Loucy (cell line): ENCODE measurements around the gene CGB1.

ENCODE experiments used
- H2AFZ ChIP-seq: fragments of 200-600 bp; sonication (generic); 2 replicates; pipeline ENCODE4 v1.6.0; 2016; ENCODE audit warnings: antibody characterized with exemption, mild to moderate bottlenecking, low read length, moderate library complexity
- H3F3A ChIP-seq: fragments of 200-600 bp; 2 replicates; pipeline ENCODE4 v1.6.0; 2016; ENCODE audit warnings: antibody characterized with exemption, low read depth, mild to moderate bottlenecking
- H3K27me3 ChIP-seq: fragments of 200-600 bp; sonication (generic); 2 replicates; pipeline ENCODE4 v1.6.1; 2014; ENCODE audit warnings: low read length, mild to moderate bottlenecking; ENCODE audit not compliant: insufficient read depth, poor library complexity, severe bottlenecking
- H3K36me3 ChIP-seq: fragments of 200-600 bp; sonication (generic); 2 replicates; pipeline ENCODE4 v1.6.1; 2016; ENCODE audit warnings: low read length; ENCODE audit not compliant: insufficient read depth
- H3K4me1 ChIP-seq: fragments of 200-600 bp; sonication (generic); 2 replicates; pipeline ENCODE4 v1.5.1; 2014; ENCODE audit warnings: low read length, mild to moderate bottlenecking; ENCODE audit not compliant: insufficient read depth, poor library complexity, severe bottlenecking
- H3K4me2 ChIP-seq: fragments of 200-600 bp; sonication (generic); 2 replicates; pipeline ENCODE4 v1.6.0; 2014; ENCODE audit warnings: antibody characterized with exemption, low read length, low read depth, mild to moderate bottlenecking; ENCODE audit not compliant: poor library complexity, severe bottlenecking
- H3K4me3 ChIP-seq: fragments of 200-600 bp; sonication (generic); 2 replicates; pipeline ENCODE4 v1.5.1; 2014; ENCODE audit warnings: low read length, mild to moderate bottlenecking, mixed read lengths; ENCODE audit not compliant: poor library complexity, severe bottlenecking
- H3K79me2 ChIP-seq: fragments of 200-600 bp; sonication (generic); 2 replicates; pipeline ENCODE4 v1.6.1; 2014; ENCODE audit warnings: low read length; ENCODE audit not compliant: insufficient read depth
- H3K9ac ChIP-seq: fragments of 200-600 bp; sonication (generic); 2 replicates; pipeline ENCODE4 v1.6.0; 2014; ENCODE audit warnings: mild to moderate bottlenecking, low read depth, low read length, moderate library complexity; ENCODE audit not compliant: poor library complexity, severe bottlenecking
- H3K9me2 ChIP-seq: fragments of 200-600 bp; sonication (generic); replicated peaks from 2 replicates; pipeline ENCODE4 v1.6.1; 2016; ENCODE audit warnings: low read depth, low read length, mixed read lengths
- H3K9me3 ChIP-seq: fragments of 200-600 bp; sonication (generic); 2 replicates; pipeline ENCODE4 v1.6.1; 2014; ENCODE audit warnings: mild to moderate bottlenecking, antibody characterized with exemption, low read length, low read depth; ENCODE audit not compliant: insufficient read depth
- H4K20me1 ChIP-seq: fragments of 200-600 bp; sonication (generic); 2 replicates; pipeline ENCODE4 v1.6.0; 2014; ENCODE audit warnings: antibody characterized with exemption, low read length, mild to moderate bottlenecking; ENCODE audit not compliant: insufficient read depth, poor library complexity, severe bottlenecking
- CTCF ChIP-seq: fragments of 200-600 bp; sonication (generic); conservative IDR thresholded peaks from 2 replicates; pipeline ENCODE4 v1.5.1; 2014; ENCODE audit warnings: mild to moderate bottlenecking, antibody characterized with exemption, low read length
- EZH2phosphoT487 ChIP-seq: fragments of 200-600 bp; IDR thresholded peaks from 2 replicates; pipeline ENCODE4 v1.6.1; 2018; ENCODE audit warnings: antibody characterized with exemption, mild to moderate bottlenecking, moderate library complexity, borderline replicate concordance

Gene CGB1

DNA sequence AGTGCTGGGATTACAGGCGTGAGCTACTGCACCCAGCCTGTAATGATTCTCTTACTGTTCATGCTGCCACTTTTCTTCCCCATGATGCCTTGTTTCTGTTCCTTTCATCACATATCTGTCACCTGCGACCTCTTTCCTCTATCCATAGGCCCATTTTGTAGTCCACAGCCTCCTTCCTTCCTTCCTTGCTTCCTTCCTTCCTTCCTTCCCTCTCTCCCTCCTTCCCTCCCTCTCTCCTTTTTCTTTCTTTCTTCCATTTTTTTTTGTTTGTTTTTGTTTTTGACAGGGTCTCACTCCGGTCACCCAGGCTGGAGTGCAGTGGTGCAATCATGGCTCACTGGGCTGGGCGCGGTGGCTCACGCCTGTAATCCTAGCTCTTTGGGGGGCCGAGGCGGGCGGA, 47.8 kb downstream of the CGB1 start:
- Histone ChIP-seq H3K9ac (no peak overlapping the region), H3K9me3 (no peaks in the 10 kb centered on the region), H3K4me3 (no peak overlapping the region), H3K9me2 (no peaks in the 10 kb centered on the region), H3K4me2 (no peak overlapping the region), H4K20me1 (peaks cover 8% of the 10 kb centered on the region), H3K79me2 (peaks cover 32% of the 10 kb centered on the region), H3K27me3 (no peaks in the 10 kb centered on the region), H2AFZ (no peak overlapping the region), H3K4me1 (peaks cover 11% of the 10 kb centered on the region), H3F3A (no peaks in the 10 kb centered on the region), H3K36me3 (no peaks in the 10 kb centered on the region; the same call in 1 of the 2 replicates)
- TF ChIP-seq CTCF, result no peak
- no peak for TF ChIP-seq EZH2phosphoT487

- no peak for TF ChIP-seq EZH2phosphoT487
- no peak for TF ChIP-seq CTCF
- H3K27me3 ChIP-seq, result no peaks in the 10 kb centered on the region
- no peaks in the 10 kb centered on the region; the same call in 1 of the 2 replicates for H3K36me3 ChIP-seq
- peaks cover 7% of the 10 kb centered on the region for H4K20me1 ChIP-seq
- peaks cover 31% of the 10 kb centered on the region for H3K79me2 ChIP-seq
- no peak overlapping the region for H3K4me2 ChIP-seq
- H3F3A ChIP-seq, result no peaks in the 10 kb centered on the region
- H2AFZ ChIP-seq, result no peak overlapping the region
- H3K9me3 ChIP-seq, result no peaks in the 10 kb centered on the region
- peaks cover 11% of the 10 kb centered on the region for H3K4me1 ChIP-seq
- no peak overlapping the region for H3K4me3 ChIP-seq
- no peaks in the 10 kb centered on the region for H3K9me2 ChIP-seq
- no peak overlapping the region for H3K9ac ChIP-seq
These were observed 48.4 kb downstream of the CGB1 start for GRCh38 chr19:48988286-48988685.

GRCh38 chr19:48987323-48987722, 49.4 kb downstream of the CGB1 start:
- H3K4me1 ChIP-seq, result peaks cover 11% of the 10 kb centered on the region
- H3K9me2 ChIP-seq, result no peaks in the 10 kb centered on the region
- TF ChIP-seq CTCF, result peak; percentile 16; the same call in 1 of the 2 replicates
- no peak for TF ChIP-seq EZH2phosphoT487
- no peaks in the 10 kb centered on the region for H3F3A ChIP-seq
- no peak overlapping the region for H2AFZ ChIP-seq
- H3K4me2 ChIP-seq, result no peak overlapping the region
- H3K9me3 ChIP-seq, result no peaks in the 10 kb centered on the region
- H3K36me3 ChIP-seq, result no peaks in the 10 kb centered on the region; the same call in 1 of the 2 replicates
- H3K4me3 ChIP-seq, result no peak overlapping the region
- no peaks in the 10 kb centered on the region for H3K27me3 ChIP-seq
- no peak overlapping the region for H3K9ac ChIP-seq
- H3K79me2 ChIP-seq, result peaks cover 24% of the 10 kb centered on the region
- peaks cover 7% of the 10 kb centered on the region for H4K20me1 ChIP-seq
